SK-MEL-5 (cell line): ENCODE measurements around the gene TKTL1. TPM values are rescaled to one million over a fixed set of nuclear protein-coding genes. Genes with fewer than 3 reads are reported as not detected.

ENCODE experiments used
- DNase-seq: peaks from one replicate; pipeline ENCODE4 v3.0.0-alpha.2; 2016; ENCODE audit warnings: low read depth, low spot score
- in situ Hi-C: cut with HindIII; loops from 2 replicates; pipeline ENCODE4 v1.10.0; 2016; ENCODE audit warnings: low sequenced_read_pairs, high pct_unique_total_duplicates, low pct_unique_long_range_greater_than_20kb
- total RNA-seq: library from RNA; depleted of rRNA; stranded (reverse); fragments of >200 nt; shearing (Covaris generic); gene quantifications from 2 replicates; pipeline ENCODE4 v1.2.3, GENCODE V29; 2014; rRNA removed

TKTL1 gene
- total RNA-seq, 1 experiment from 2014 or later: 0.42 TPM

DNA sequence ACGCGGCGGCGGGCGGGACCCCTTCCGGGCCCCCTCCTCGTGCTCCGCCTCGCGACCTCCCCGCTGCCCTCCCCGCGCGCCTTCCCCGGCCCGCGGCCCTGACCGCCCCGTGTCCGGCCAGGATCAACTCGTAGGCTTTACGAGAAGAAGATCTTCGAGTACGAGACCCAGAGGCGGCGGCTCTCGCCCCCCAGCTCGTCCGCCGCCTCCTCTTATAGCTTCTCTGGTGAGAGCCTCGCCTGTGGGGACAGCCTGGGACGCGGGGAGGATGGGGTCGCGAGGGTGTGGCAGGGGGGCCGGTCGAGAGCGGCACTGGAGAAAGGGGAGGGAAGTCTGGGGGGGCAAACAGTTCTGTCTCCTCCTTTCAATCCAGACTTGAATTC is 84.0 kb downstream of the TKTL1 start:
- DNase-seq: no peak
- in situ Hi-C loops: no loop called here

Other genes starting within 250 kb of the TKTL1 start
- gene MECP2, start 198.1 kb upstream of the TKTL1 start, total RNA-seq: 57.0 and 65.5 TPM in 2 replicates
- gene OPN1LW, start 151.6 kb upstream of the TKTL1 start, total RNA-seq: not detected in 2 replicates
- gene OPN1MW, start 113.2 kb upstream of the TKTL1 start, total RNA-seq: not detected in 2 replicates
- gene OPN1MW2, start 76.0 kb upstream of the TKTL1 start, total RNA-seq: not detected in 2 replicates
- not detected in 2 replicates for gene OPN1MW3, start 38.2 kb upstream of the TKTL1 start, total RNA-seq
- not detected in 2 replicates for gene TEX28, start 671 bp upstream of the TKTL1 start, total RNA-seq
- 108 and 138 TPM in 2 replicates for gene FLNA, start 78.8 kb downstream of the TKTL1 start, total RNA-seq
- 15.4 and 21.3 TPM in 2 replicates for gene EMD, start 83.5 kb downstream of the TKTL1 start, total RNA-seq
- gene RPL10, start 102.6 kb downstream of the TKTL1 start, total RNA-seq: 3,421 and 3,578 TPM in 2 replicates
- gene DNASE1L1, start 113.5 kb downstream of the TKTL1 start, total RNA-seq: 53.4 and 56.8 TPM in 2 replicates
- gene TAFAZZIN, start 115.7 kb downstream of the TKTL1 start, total RNA-seq: 17.6 and 25.3 TPM in 2 replicates
- 88.8 and 93.6 TPM in 2 replicates for gene ATP6AP1, start 132.9 kb downstream of the TKTL1 start, total RNA-seq
- 48.8 and 61.9 TPM in 2 replicates for gene GDI1, start 141.4 kb downstream of the TKTL1 start, total RNA-seq
- 83.0 and 85.2 TPM in 2 replicates for gene FAM50A, start 148.3 kb downstream of the TKTL1 start, total RNA-seq
- not detected in 2 replicates for gene PLXNA3, start 162.5 kb downstream of the TKTL1 start, total RNA-seq
- 47.7 and 58.6 TPM in 2 replicates for gene LAGE3, start 183.5 kb downstream of the TKTL1 start, total RNA-seq
- 58.3 and 64.6 TPM in 2 replicates for gene UBL4A, start 190.8 kb downstream of the TKTL1 start, total RNA-seq
- gene SLC10A3, start 194.8 kb downstream of the TKTL1 start, total RNA-seq: 9.8 and 11.9 TPM in 2 replicates
- gene FAM3A, start 220.4 kb downstream of the TKTL1 start, total RNA-seq: 25.6 and 28.1 TPM in 2 replicates